NB4 (cell line): Measurements from ENCODE around the gene ARID3A.

Experiments
- DNase-seq: peaks from one replicate; pipeline ENCODE4 v3.0.0; 2010; ENCODE audit warnings: low read depth
- H3K4me3 ChIP-seq: one replicate; pipeline ENCODE4 v1.5.1; 2011; ENCODE audit warnings: mild to moderate bottlenecking, low read depth, low read length, moderate library complexity
- CTCF ChIP-seq: IDR thresholded peaks from one replicate; pipeline ENCODE4 v1.5.1; 2012; ENCODE audit warnings: low read depth, low read length
- MYC ChIP-seq: IDR thresholded peaks from 2 replicates; pipeline ENCODE4 v1.6.1; 2011; ENCODE audit warnings: low read depth, low read length
- POLR2A ChIP-seq: IDR thresholded peaks from 2 replicates; pipeline ENCODE4 v1.6.1; 2011; ENCODE audit warnings: mild to moderate bottlenecking; ENCODE audit not compliant: insufficient read length; ENCODE audit errors: extremely low read depth
- TF ChIP-seq, protein P1 (sequence below): IDR thresholded peaks from 2 replicates; pipeline ENCODE4 v1.6.1; 2011; ENCODE audit warnings: low read depth, low read length

The ARID3A gene

GRCh38 chr19:934197-934840 lies 8.5 kb downstream of the ARID3A start:
- no peak for DNase-seq
- H3K4me3 ChIP-seq, result no peak overlapping the region
- no peak for TF ChIP-seq POLR2A
- TF ChIP-seq MYC, result no peak
- no peak for TF ChIP-seq CTCF
- TF ChIP-seq, protein P1, sequence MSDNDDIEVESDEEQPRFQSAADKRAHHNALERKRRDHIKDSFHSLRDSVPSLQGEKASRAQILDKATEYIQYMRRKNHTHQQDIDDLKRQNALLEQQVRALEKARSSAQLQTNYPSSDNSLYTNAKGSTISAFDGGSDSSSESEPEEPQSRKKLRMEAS, result no peak

- no peak overlapping the region for H3K4me3 ChIP-seq
- TF ChIP-seq CTCF, result no peak
- TF ChIP-seq, protein P1, result no peak
- no peak for TF ChIP-seq POLR2A
- no peak for TF ChIP-seq MYC
- DNase-seq, result no peak
These were observed 9.1 kb downstream of the ARID3A start for GRCh38 chr19:934865-935479.

DNA sequence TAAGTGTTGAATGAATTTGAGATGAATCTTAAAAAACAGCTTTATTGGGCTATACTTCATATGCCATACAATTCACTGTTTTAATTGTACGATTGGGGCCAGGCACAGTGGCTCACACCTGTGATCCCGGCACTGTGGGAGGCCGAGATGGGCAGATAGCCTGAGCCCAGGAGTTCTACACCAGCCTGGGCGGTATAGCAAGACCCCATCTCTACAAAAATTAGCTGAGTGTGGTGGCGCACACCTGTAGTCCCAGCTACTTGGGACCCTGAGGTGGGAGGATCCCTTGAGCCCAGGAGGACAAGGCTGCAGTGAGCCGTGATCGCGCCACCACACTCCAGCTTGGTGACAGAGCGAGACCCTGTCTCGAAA lies 10.3 kb downstream of the ARID3A start:
- no peak for DNase-seq
- TF ChIP-seq CTCF (no peak), POLR2A (no peak), MYC (no peak)
- TF ChIP-seq, protein P1, result no peak
- no peak overlapping the region for H3K4me3 ChIP-seq

DNA sequence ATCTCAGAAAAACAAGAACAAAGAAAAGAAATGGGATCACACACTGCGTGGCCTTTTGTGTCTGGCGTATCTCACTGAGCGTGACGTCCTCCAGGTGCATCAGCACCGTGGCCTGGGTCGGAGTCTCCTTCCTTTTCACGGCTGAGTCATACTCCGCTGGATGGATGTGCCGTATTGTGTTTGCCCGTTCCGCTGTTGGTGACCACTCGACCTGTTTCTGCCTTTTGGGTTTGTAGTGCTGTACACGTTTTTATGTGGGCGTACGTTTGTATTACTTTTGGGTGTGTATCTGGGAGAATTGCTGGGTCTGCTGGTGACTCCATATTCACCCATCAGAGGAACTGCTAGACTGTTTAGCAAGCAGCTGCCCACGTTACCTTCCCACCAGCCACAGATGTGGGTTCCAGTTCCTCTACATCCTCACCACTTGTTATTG lies 11.4 kb downstream of the ARID3A start:
- TF ChIP-seq, protein P1, result no peak
- TF ChIP-seq CTCF (no peak), POLR2A (no peak), MYC (no peak)
- no peak for DNase-seq
- no peak overlapping the region for H3K4me3 ChIP-seq

GRCh38 chr19:938233-938923 lies 12.5 kb downstream of the ARID3A start:
- no peak for DNase-seq
- TF ChIP-seq CTCF (no peak), POLR2A (no peak)
- TF ChIP-seq, protein P1, result no peak
- no peak overlapping the region for H3K4me3 ChIP-seq
